Measurements from ENCODE around the gene RCAN3.
A peak's percentile ranks its signal among the peaks of the same experiment; 100 is the strongest.

Gene RCAN3

DNA sequence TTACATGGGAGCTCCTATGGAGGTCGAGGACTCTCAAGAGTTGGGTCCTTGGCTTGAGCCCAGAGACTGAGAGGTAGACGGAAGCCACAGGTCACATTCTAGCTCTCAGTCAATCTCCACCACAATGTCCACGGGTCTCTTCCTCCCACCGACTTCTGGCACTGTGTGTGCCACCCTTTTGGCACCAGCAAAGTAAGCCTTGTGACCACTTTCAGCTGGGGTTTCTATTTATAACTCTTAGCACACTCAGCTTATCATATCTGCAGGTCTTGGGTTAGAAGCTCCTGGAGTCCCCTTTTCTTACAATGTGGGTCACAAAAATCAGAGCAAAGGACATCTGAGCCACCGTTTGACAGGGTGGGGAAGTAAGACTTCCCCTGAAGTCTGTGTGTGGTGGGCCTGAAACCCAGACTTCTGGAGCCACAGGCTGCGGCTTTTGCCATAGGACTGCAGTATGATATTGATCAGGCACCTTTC, 81.6 kb downstream of the RCAN3 start:
- DNase-seq (ENCODE audit: low read depth): no peak

DNA sequence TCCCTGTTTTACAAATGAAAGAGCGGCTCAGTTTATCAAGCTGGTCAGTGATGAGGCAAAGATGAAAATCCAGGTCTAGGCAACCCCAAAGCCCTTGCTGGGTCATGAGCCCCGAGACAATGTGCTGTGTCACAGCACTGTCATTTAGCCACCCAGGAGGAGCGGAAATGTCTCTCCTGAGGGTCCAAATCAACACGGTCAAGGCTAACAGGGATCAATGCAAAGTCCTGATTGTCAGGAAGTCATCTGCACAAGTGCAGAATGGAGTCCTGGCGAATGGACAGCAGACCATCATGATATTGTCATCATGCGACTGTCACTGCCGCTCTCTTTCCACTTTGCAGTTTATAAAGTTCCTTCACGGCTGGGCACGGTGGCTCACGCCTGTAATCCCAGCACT, 83.5 kb downstream of the RCAN3 start:
- no peak for DNase-seq (ENCODE audit: low read depth)

DNA sequence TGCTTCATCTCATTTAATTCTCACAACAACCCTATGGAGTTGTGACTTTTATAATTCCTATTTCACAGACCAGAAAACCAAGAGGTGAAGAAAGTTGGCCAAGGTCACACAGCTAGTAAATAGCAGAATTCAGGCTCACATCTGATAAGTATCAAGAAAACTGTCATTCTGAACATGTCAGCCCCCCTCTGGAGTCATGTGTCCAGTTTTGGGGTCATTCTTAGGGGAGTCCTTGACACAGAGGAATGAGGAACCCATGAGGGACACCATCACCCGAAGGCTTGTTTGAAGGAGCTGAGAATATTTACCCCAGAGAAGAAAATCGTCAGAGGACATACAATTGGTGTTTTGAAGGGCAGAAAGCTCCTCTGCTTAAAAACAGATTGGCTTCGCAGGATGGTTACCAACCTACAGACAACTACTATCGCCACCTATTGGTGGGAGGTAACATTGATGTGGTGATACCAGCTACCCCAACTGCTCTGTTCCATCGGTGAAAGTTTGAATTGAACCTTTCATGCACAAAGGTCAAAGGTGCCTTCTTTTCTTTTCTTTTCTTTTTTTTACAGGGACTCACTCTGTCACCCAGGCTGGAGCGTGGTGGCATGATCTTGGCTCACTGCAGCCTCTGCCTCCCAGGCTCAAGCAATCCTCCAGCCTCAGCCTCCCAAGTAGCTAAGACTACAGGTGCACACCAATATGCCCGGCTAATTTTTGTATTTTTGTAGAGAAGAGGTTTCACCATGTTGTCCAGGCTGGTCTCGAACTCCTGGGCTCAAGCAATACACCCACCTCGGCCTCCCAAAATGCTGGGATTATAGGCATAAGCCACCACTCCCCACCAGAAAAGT, 84.6 kb downstream of the RCAN3 start:
- DNase-seq (ENCODE audit: low read depth): peak; percentile 18

DNA sequence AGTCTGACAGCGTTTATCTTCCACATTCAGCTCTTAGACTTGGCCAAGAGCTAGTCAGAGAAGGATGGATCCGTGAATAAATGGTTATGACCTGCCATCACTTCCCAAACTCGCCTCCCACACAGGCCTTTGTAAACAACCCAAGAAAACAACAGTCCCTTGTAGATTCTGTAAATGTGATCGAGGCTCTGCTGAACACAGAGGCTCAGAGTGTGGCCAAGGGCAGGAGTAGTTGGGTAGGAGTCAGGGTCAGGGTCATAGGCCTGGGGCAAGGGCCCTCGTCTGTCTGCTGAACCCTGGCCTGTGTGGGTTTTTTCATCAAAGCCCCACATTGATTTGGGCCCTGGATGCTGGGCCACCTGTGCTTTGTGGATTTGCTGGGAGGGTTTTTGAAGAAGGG, 85.9 kb downstream of the RCAN3 start:
- DNase-seq (ENCODE audit: low read depth): no peak

DNA sequence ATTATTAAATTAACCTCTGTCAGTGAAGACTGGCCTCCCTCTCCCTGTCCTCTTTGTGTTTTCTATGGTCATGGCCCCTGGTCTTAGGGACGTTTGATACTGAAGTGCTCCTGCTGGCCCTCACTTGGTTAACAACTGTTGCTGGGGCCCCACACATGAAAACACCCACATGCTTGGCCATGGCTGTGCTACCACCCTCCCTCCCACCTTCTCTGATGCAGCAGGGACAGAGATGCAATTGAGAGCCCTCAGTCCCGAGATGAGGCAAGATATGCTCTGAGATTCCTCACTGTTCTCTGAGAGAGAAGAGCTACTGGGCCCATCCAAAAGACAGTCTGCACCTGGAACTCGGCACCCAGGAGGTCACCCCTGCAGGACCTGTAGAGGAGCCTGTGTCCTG, 86.6 kb downstream of the RCAN3 start:
- DNase-seq (ENCODE audit: low read depth): no peak

Measured in HS-5 (cell line).